Calu3 (cell line): ENCODE results near the gene TMEM72. TPM values are rescaled to one million over a fixed set of nuclear protein-coding genes. Genes with fewer than 3 reads are reported as not detected.
A peak's percentile ranks its signal among the peaks of the same experiment; 100 is the strongest.

ENCODE experiments used
- BruUV-seq: library from RNA; stranded (reverse); fragments of 400-500 nt; replicated peaks from 2 replicates; lab custom pipeline; 2021; lab: Mats Ljungman, UMichigan
- CTCF ChIA-PET: fragments of 300-600 bp; sonication (Branson Sonifier 250); formaldehyde crosslinking; loops from one replicate; lab custom pipeline; 2022; ENCODE audit warnings: antibody characterized with exemption; lab: Charles Lee
- DNase-seq: peaks from one replicate; pipeline ENCODE4 v3.0.0; 2022
- H3K27ac Mint-ChIP-seq: one replicate; pipeline ENCODE4 v1.8.0; 2022; ENCODE audit warnings: mixed read lengths; ENCODE audit not compliant: unreplicated experiment
- H3K27me3 Mint-ChIP-seq: one replicate; pipeline ENCODE4 v1.8.0; 2022; ENCODE audit warnings: mixed read lengths; ENCODE audit not compliant: unreplicated experiment
- H3K36me3 Mint-ChIP-seq: one replicate; pipeline ENCODE4 v1.8.0; 2022; ENCODE audit warnings: mild to moderate bottlenecking, moderate library complexity, mixed read lengths; ENCODE audit not compliant: insufficient read depth, unreplicated experiment
- H3K4me1 Mint-ChIP-seq: one replicate; pipeline ENCODE4 v1.8.0; 2022; ENCODE audit warnings: mild to moderate bottlenecking, low read depth, mixed read lengths; ENCODE audit not compliant: unreplicated experiment
- H3K4me3 Mint-ChIP-seq: one replicate; pipeline ENCODE4 v1.8.0; 2022; ENCODE audit warnings: mild to moderate bottlenecking, low read depth, moderate library complexity, mixed read lengths; ENCODE audit not compliant: unreplicated experiment
- H3K9me3 Mint-ChIP-seq: one replicate; pipeline ENCODE4 v1.8.0; 2022; ENCODE audit warnings: low read depth, mixed read lengths; ENCODE audit not compliant: unreplicated experiment
- CTCF ChIP-seq: fragments of 200-600 bp; IDR thresholded peaks from one replicate; pipeline ENCODE4 v1.8.0; 2022; ENCODE audit warnings: antibody characterized with exemption; ENCODE audit not compliant: unreplicated experiment
- intact Hi-C: fragments of 100-400 bp; cut with micrococcal nuclease; formaldehyde crosslinking; loops from one replicate; pipeline ENCODE4 v1.10.0; 2022; ENCODE audit not compliant: unreplicated experiment
- total RNA-seq: library from RNA; stranded (reverse); gene quantifications from 2 replicates; pipeline ENCODE4 v1.2.3, GENCODE V29; 2022

TMEM72 gene
- total RNA-seq, 1 experiment from 2014 or later, result not detected

- Mint-ChIP-seq H3K4me1 (peaks cover 27% of the 10 kb centered on the region), H3K4me3 (no peak overlapping the region), H3K27me3 (no peaks in the 10 kb centered on the region), H3K9me3 (no peaks in the 10 kb centered on the region), H3K36me3 (peaks cover 5% of the 10 kb centered on the region), H3K27ac (peak overlapping the region; percentile 9)
- CTCF ChIA-PET, result no interaction called here
- intact Hi-C loops, result no loop called here
- DNase-seq, result no peak
- no TSS peak for BruUV-seq
- no peak for TF ChIP-seq CTCF
These were observed 39.4 kb downstream of the TMEM72 start for GRCh38 chr10:44950326-44951225.

GRCh38 chr10:44951576-44952226 lies 40.6 kb downstream of the TMEM72 start:
- no peak for TF ChIP-seq CTCF
- Mint-ChIP-seq H3K4me3 (no peak overlapping the region), H3K4me1 (peaks cover 27% of the 10 kb centered on the region), H3K27me3 (no peaks in the 10 kb centered on the region), H3K9me3 (no peaks in the 10 kb centered on the region), H3K36me3 (peaks cover 5% of the 10 kb centered on the region), H3K27ac (no peak overlapping the region)
- DNase-seq, result no peak
- BruUV-seq, result no TSS peak
- CTCF ChIA-PET, result no interaction called here
- intact Hi-C loops, result no loop called here

- DNase-seq, result no peak
- Mint-ChIP-seq H3K4me1 (peaks cover 23% of the 10 kb centered on the region), H3K9me3 (no peaks in the 10 kb centered on the region), H3K27me3 (no peaks in the 10 kb centered on the region), H3K4me3 (no peak overlapping the region), H3K27ac (no peak overlapping the region), H3K36me3 (peaks cover 5% of the 10 kb centered on the region)
- TF ChIP-seq CTCF, result no peak
- intact Hi-C loops, result no loop called here
- no TSS peak for BruUV-seq
- CTCF ChIA-PET, result no interaction called here
These were observed 41.7 kb downstream of the TMEM72 start for GRCh38 chr10:44952779-44953231.

- Mint-ChIP-seq H3K27me3 (no peaks in the 10 kb centered on the region), H3K36me3 (peaks cover 15% of the 10 kb centered on the region), H3K4me1 (peaks cover 28% of the 10 kb centered on the region), H3K27ac (no peak overlapping the region), H3K9me3 (no peaks in the 10 kb centered on the region), H3K4me3 (no peak overlapping the region)
- no peak for DNase-seq
- CTCF ChIA-PET, result no interaction called here
- intact Hi-C loops, result no loop called here
- no TSS peak for BruUV-seq
- no peak for TF ChIP-seq CTCF
These were observed 42.9 kb downstream of the TMEM72 start for GRCh38 chr10:44954042-44954441.
